T follicular helper cell (primary cell): ENCODE data around the gene NAALADL2.

Experiments used
- DNase-seq: peaks from one replicate; pipeline ENCODE4 v3.0.0-alpha.2; 2020; ENCODE audit warnings: low read depth

Gene NAALADL2

GRCh38 chr3:175839366-175840005 lies 980.4 kb downstream of the NAALADL2 start:
- DNase-seq, result no peak

- no peak for DNase-seq
These were observed 992.4 kb downstream of the NAALADL2 start for GRCh38 chr3:175851541-175851940.

- DNase-seq, result no peak
These were observed 993.4 kb downstream of the NAALADL2 start for GRCh38 chr3:175852560-175852959.

- DNase-seq, result no peak
These were observed 998.6 kb downstream of the NAALADL2 start for GRCh38 chr3:175857666-175858270.
